Kidney epithelial cell (primary cell): ENCODE data around the gene ISY1. TPM values are rescaled to one million over a fixed set of nuclear protein-coding genes. Genes with fewer than 3 reads are reported as not detected.
A peak's percentile ranks its signal among the peaks of the same experiment; 100 is the strongest.

ENCODE experiments used
- DNase-seq: peaks from one replicate; pipeline ENCODE4 v3.0.0-alpha.2; 2010; ENCODE audit warnings: low read depth
- H3K27me3 ChIP-seq: 2 replicates; pipeline ENCODE4 v1.6.0; 2011; ENCODE audit warnings: low read length; ENCODE audit not compliant: control insufficient read depth, insufficient read depth
- H3K36me3 ChIP-seq: 2 replicates; pipeline ENCODE4 v1.5.1; 2011; ENCODE audit warnings: low read length; ENCODE audit not compliant: control insufficient read depth, insufficient read depth
- H3K4me3 ChIP-seq: 2 replicates; pipeline ENCODE4 v1.5.1; 2011; ENCODE audit warnings: low read depth, mild to moderate bottlenecking, control low read depth, low read length
- total RNA-seq: library from RNA; depleted of rRNA; stranded (reverse); fragments of >200 nt; gene quantifications from 2 replicates; pipeline ENCODE4 v1.2.3, GENCODE V29; 2015
- TF ChIP-seq, protein P1 (sequence below): IDR thresholded peaks from 2 replicates; pipeline ENCODE4 v1.5.1; 2011; ENCODE audit warnings: mild to moderate bottlenecking, moderate library complexity, low read length, control low read depth, inconsistent platforms; ENCODE audit not compliant: insufficient read depth, poor library complexity, severe bottlenecking

ISY1 gene
- total RNA-seq, 1 donor from 2014 or later, result 27.7 TPM

DNA sequence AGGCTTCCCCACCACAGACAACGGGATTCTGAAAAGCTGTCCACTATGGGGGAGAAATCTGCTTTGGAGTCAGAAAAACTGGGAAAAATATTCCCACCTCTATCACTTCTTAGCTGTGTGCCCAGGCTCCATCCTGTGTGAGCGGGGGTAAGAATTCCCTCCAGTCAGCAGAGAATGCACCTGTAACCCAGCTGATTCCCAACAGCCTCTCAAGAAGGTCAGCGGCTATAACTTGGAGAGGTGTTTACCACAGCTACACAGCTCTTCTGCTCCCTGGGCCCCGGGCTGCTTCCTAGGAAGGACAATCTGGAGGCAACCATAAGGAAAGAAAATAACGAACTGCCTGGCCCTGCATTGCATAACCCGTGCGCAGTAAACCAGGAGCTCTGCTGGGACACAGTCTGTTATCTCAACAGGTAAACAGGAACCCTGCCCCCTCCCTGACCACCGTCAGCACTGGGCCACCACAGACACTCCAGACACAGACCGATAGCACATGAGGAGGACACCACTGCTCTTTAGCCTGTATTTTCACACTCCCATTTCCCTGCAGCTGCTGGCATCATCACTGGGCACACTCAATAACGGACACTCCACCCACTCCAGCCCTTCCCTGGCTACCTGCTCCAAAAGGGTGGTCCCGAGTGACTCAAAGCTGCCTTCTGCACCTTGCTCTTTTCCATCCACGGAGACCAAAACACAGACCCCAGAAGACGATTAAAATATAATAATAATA is 41.3 kb downstream of the ISY1 start:
- TF ChIP-seq, protein P1, sequence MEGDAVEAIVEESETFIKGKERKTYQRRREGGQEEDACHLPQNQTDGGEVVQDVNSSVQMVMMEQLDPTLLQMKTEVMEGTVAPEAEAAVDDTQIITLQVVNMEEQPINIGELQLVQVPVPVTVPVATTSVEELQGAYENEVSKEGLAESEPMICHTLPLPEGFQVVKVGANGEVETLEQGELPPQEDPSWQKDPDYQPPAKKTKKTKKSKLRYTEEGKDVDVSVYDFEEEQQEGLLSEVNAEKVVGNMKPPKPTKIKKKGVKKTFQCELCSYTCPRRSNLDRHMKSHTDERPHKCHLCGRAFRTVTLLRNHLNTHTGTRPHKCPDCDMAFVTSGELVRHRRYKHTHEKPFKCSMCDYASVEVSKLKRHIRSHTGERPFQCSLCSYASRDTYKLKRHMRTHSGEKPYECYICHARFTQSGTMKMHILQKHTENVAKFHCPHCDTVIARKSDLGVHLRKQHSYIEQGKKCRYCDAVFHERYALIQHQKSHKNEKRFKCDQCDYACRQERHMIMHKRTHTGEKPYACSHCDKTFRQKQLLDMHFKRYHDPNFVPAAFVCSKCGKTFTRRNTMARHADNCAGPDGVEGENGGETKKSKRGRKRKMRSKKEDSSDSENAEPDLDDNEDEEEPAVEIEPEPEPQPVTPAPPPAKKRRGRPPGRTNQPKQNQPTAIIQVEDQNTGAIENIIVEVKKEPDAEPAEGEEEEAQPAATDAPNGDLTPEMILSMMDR, result no peak
- H3K27me3 ChIP-seq, result no peaks in the 10 kb centered on the region
- no peak for DNase-seq
- H3K4me3 ChIP-seq, result peak overlapping the region; percentile 51
- no peaks in the 10 kb centered on the region for H3K36me3 ChIP-seq

DNA sequence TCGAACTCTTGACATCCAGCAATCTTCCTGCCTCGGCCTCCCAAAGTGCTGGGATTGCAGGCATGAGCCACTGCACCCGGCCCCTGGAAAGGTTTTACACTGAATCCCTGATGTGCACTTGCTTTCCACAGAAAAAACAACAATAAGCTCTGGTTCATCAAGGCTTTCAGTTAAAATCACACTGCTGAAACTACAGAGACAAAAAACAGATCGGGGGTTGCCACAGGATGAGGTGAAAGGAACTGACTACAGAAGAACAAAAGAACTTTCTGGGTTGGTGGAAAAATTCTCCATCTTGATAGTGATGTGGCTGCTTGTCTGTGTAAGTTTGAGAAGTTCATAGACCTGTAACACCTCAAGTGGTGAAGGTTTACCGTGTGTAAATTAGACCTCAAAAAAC is 42.1 kb downstream of the ISY1 start:
- Histone ChIP-seq H3K4me3 (no peak overlapping the region), H3K27me3 (no peaks in the 10 kb centered on the region), H3K36me3 (no peaks in the 10 kb centered on the region)
- no peak for DNase-seq
- TF ChIP-seq, protein P1, result no peak

DNA sequence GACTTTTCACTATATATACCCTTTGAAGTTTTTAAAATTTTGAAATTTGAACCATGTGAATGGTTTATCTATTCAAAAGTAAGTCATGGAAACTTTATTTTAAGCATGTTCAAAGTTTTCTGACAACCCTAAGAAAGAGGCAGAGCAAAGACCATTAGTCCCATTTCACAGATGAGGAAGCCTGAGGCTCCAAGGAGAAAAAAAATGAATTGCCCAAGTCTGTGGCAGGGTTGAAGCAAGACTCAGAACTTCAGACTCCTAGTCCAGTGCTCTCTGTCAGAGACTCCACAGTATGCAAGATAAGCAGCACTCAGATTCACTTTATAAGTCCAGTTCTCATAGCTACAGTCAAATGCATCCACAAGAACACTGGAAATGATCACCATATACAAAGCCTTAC is 43.7 kb downstream of the ISY1 start:
- TF ChIP-seq, protein P1, result no peak
- Histone ChIP-seq H3K27me3 (no peaks in the 10 kb centered on the region), H3K36me3 (no peaks in the 10 kb centered on the region), H3K4me3 (no peak overlapping the region)
- DNase-seq, result no peak

DNA sequence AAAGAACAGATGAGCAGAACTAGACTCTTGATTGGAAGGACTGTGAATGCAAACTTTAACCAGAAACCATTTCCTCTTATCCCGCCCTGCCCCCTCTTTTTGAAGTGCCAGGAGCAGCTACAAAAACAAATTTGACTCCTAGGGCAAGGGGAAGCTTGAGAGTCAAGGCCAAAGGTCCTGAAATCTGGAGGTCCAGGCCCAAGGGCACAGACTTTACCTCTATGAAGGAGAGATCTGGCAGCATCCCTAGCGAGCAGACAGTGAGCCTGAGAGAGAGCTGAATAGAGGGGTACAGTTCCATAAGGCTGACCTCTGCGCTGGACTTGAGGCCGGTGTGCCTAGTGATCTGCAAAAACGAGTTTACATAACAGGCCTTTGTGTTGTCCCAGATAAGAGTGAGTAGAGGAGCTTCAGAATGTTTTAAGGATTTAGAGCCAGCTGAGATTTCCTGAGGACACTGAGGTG is 44.3 kb downstream of the ISY1 start:
- H3K4me3 ChIP-seq, result no peak overlapping the region
- H3K36me3 ChIP-seq, result no peaks in the 10 kb centered on the region
- H3K27me3 ChIP-seq, result no peaks in the 10 kb centered on the region
- TF ChIP-seq, protein P1, result no peak
- no peak for DNase-seq

DNA sequence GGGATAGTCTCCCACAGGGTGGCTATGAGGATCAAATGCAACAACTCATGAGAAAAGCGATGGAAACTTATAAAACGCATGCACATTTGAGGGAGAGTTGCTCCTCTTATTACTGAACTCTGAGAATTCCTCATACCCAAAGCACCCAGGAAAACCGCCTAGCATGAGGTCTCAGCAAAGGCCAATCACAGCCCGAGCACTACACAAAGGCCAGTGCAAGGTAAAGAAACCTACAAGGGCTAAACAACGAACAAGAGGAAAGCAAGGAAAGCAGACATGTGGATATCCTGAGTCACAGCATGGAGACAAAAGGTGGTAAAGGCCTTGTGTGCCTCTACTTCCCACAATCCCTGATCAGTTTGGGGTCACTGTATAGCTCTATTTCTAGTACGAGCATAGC is 46.4 kb downstream of the ISY1 start:
- TF ChIP-seq, protein P1, result no peak
- H3K27me3 ChIP-seq, result no peaks in the 10 kb centered on the region
- no peaks in the 10 kb centered on the region for H3K36me3 ChIP-seq
- no peak overlapping the region for H3K4me3 ChIP-seq
- DNase-seq, result no peak
